ENCODE measurements around the gene MMP2.

GRCh38 chr16:55508941-55509931, 30.2 kb downstream of the MMP2 start, which contains the start of gene LPCAT2:
- TF ChIP-seq CTCF (IDR thresholded peaks at IDR 0.05) (no peak), POLR2A (IDR thresholded peaks at IDR 0.05) (peak; percentile 61 to 81)
